ENCODE results near the gene WDR33.
A peak's percentile ranks its signal among the peaks of the same experiment; 100 is the strongest.
"Not testable (repeated sequence)": the region's sequence is repeated elsewhere in the genome, so short reads cannot be mapped to it uniquely, and the experiment has no call there.

Gene WDR33

GRCh38 chr2:127810156-127810618, 784 bp downstream of the WDR33 start:
- no peak for DNase-seq (ENCODE audit: low spot score)

- no peak for DNase-seq (ENCODE audit: low spot score)
These were observed 3.2 kb downstream of the WDR33 start for GRCh38 chr2:127807678-127808353.

- not testable (repeated sequence) for DNase-seq (ENCODE audit: low spot score)
These were observed 4.1 kb downstream of the WDR33 start for GRCh38 chr2:127806860-127807259.

- no peak for DNase-seq (ENCODE audit: low spot score)
These were observed 5.5 kb downstream of the WDR33 start for GRCh38 chr2:127805491-127805890.

- no peak for DNase-seq (ENCODE audit: low spot score)
These were observed 11.0 kb downstream of the WDR33 start for GRCh38 chr2:127799926-127800325.

- DNase-seq (ENCODE audit: low spot score) = no peak
These were observed 14.6 kb downstream of the WDR33 start for GRCh38 chr2:127796389-127796788.

- not testable (repeated sequence) for DNase-seq (ENCODE audit: low spot score)
These were observed 16.1 kb downstream of the WDR33 start for GRCh38 chr2:127794901-127795300.

GRCh38 chr2:127792805-127793204, 18.2 kb downstream of the WDR33 start:
- no peak for DNase-seq (ENCODE audit: low spot score)

GRCh38 chr2:127790694-127791529, 20.1 kb downstream of the WDR33 start:
- DNase-seq (ENCODE audit: low spot score) = no peak

- no peak for DNase-seq (ENCODE audit: low spot score)
These were observed 24.7 kb downstream of the WDR33 start for GRCh38 chr2:127786048-127786809.

GRCh38 chr2:127784965-127785518, 25.9 kb downstream of the WDR33 start:
- peak; percentile 36 for DNase-seq (ENCODE audit: low spot score)

- no peak for DNase-seq (ENCODE audit: low spot score)
These were observed 27.9 kb downstream of the WDR33 start for GRCh38 chr2:127783101-127783500.

- no peak for DNase-seq (ENCODE audit: low spot score)
These were observed 32.1 kb downstream of the WDR33 start for GRCh38 chr2:127778850-127779249.

- DNase-seq (ENCODE audit: low spot score) = no peak
These were observed 32.5 kb downstream of the WDR33 start for GRCh38 chr2:127778447-127778846.

- no peak for DNase-seq (ENCODE audit: low spot score)
These were observed 34.7 kb downstream of the WDR33 start for GRCh38 chr2:127776122-127776780.

- no peak for DNase-seq (ENCODE audit: low spot score)
These were observed 39.2 kb downstream of the WDR33 start for GRCh38 chr2:127771756-127772155.

GRCh38 chr2:127770973-127771735, 39.8 kb downstream of the WDR33 start:
- no peak for DNase-seq (ENCODE audit: low spot score)

GRCh38 chr2:127770534-127770933, 40.4 kb downstream of the WDR33 start:
- DNase-seq (ENCODE audit: low spot score) = not testable (repeated sequence)

GRCh38 chr2:127769587-127769986, 41.4 kb downstream of the WDR33 start:
- no peak for DNase-seq (ENCODE audit: low spot score)

- DNase-seq (ENCODE audit: low spot score) = no peak
These were observed 42.0 kb downstream of the WDR33 start for GRCh38 chr2:127768775-127769479.

Measured in HuH-7.5 (cell line).